Measurements from ENCODE around the gene TRIM40. TPM values are rescaled to one million over a fixed set of nuclear protein-coding genes. Genes with fewer than 3 reads are reported as not detected.

The TRIM40 gene
- total and polyA plus RNA-seq, 2 of the 13 experiments (the other 11 are each of a cell fraction or from before 2014, with no cell fraction given), result 0.58 TPM; not detected in 1

- TF ChIP-seq RBM39 (IDR thresholded peaks at IDR 0.05; ENCODE audit: low read depth, low read length, poor library complexity, severe bottlenecking) (peak; percentile 61), ZNF460 (CRISPR knock-in tag; IDR thresholded peaks at IDR 0.05; ENCODE audit: borderline replicate concordance) (no peak; the same call in 1 of the 2 replicates), NFIC (IDR thresholded peaks at IDR 0.05; ENCODE audit: low read length) (0 out of 2 replicates have a peak, but pooled peaks have one; percentile 54), MAZ (IDR thresholded peaks at IDR 0.05; ENCODE audit: borderline replicate concordance, low read depth, low read length) (0 out of 2 replicates have a peak, but pooled peaks have one; percentile 27), MAZ (CRISPR knock-in tag; IDR thresholded peaks at IDR 0.05; ENCODE audit: low read depth) (peak; percentile 73), ZNF703 (CRISPR knock-in tag; IDR thresholded peaks at IDR 0.05; ENCODE audit: borderline replicate concordance) (peak; percentile 51; the same call in 1 of the 2 replicates), ZFP36L2 (CRISPR knock-in tag; IDR thresholded peaks at IDR 0.05) (no peak), ZNF562 (CRISPR knock-in tag; IDR thresholded peaks at IDR 0.05; ENCODE audit: borderline replicate concordance) (no peak), POGK (CRISPR knock-in tag; conservative IDR thresholded peaks at IDR 0.05) (peak; percentile 57; the same call in 1 of the 2 replicates), RORA (CRISPR knock-in tag; IDR thresholded peaks at IDR 0.05) (no peak), ZBTB7B (CRISPR knock-in tag; IDR thresholded peaks at IDR 0.05) (peak; percentile 48; the same call in 1 of the 2 replicates), NONO (IDR thresholded peaks at IDR 0.05) (no peak), NONO (CRISPR knock-in tag; conservative IDR thresholded peaks at IDR 0.05) (peak; percentile 79), ZMAT5 (CRISPR knock-in tag; IDR thresholded peaks at IDR 0.05; ENCODE audit: borderline replicate concordance, low read depth) (no peak), SMC3 (IDR thresholded peaks at IDR 0.05; ENCODE audit: low read length) (no peak; the same call in 1 of the 2 replicates), MAFG (CRISPR knock-in tag; IDR thresholded peaks at IDR 0.05) (no peak), ZNF136 (CRISPR knock-in tag; IDR thresholded peaks at IDR 0.05; ENCODE audit: low read depth) (peak; percentile 89), CREM (IDR thresholded peaks at IDR 0.05) (peak; percentile 51; the same call in 1 of the 2 replicates), CREM (CRISPR knock-in tag; IDR thresholded peaks at IDR 0.05) (no peak)
- TF ChIP-seq, protein P1, sequence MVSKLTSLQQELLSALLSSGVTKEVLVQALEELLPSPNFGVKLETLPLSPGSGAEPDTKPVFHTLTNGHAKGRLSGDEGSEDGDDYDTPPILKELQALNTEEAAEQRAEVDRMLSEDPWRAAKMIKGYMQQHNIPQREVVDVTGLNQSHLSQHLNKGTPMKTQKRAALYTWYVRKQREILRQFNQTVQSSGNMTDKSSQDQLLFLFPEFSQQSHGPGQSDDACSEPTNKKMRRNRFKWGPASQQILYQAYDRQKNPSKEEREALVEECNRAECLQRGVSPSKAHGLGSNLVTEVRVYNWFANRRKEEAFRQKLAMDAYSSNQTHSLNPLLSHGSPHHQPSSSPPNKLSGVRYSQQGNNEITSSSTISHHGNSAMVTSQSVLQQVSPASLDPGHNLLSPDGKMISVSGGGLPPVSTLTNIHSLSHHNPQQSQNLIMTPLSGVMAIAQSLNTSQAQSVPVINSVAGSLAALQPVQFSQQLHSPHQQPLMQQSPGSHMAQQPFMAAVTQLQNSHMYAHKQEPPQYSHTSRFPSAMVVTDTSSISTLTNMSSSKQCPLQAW (CRISPR knock-in tag; IDR thresholded peaks at IDR 0.05), result peak; percentile 87
- TF ChIP-seq, protein P2, sequence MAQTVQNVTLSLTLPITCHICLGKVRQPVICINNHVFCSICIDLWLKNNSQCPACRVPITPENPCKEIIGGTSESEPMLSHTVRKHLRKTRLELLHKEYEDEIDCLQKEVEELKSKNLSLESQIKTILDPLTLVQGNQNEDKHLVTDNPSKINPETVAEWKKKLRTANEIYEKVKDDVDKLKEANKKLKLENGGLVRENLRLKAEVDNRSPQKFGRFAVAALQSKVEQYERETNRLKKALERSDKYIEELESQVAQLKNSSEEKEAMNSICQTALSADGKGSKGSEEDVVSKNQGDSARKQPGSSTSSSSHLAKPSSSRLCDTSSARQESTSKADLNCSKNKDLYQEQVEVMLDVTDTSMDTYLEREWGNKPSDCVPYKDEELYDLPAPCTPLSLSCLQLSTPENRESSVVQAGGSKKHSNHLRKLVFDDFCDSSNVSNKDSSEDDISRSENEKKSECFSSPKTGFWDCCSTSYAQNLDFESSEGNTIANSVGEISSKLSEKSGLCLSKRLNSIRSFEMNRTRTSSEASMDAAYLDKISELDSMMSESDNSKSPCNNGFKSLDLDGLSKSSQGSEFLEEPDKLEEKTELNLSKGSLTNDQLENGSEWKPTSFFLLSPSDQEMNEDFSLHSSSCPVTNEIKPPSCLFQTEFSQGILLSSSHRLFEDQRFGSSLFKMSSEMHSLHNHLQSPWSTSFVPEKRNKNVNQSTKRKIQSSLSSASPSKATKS (CRISPR knock-in tag; IDR thresholded peaks at IDR 0.05), result 0 out of 2 replicates have a peak, but pooled peaks have one; percentile 76
These were observed 27.4 kb downstream of the TRIM40 start, which contains the start of gene TRIM15 (continued) for GRCh38 chr6:30163090-30163917.

Measured in HepG2 (cell line).